ENCODE results near the gene ZRSR2. TPM values are rescaled to one million over a fixed set of nuclear protein-coding genes. Genes with fewer than 3 reads are reported as not detected.

ZRSR2 gene
- total and polyA plus RNA-seq, 2 of the 8 experiments (the other 6 are each of a cell fraction or from before 2014, with no cell fraction given): 3.9 to 6.9 TPM

DNA sequence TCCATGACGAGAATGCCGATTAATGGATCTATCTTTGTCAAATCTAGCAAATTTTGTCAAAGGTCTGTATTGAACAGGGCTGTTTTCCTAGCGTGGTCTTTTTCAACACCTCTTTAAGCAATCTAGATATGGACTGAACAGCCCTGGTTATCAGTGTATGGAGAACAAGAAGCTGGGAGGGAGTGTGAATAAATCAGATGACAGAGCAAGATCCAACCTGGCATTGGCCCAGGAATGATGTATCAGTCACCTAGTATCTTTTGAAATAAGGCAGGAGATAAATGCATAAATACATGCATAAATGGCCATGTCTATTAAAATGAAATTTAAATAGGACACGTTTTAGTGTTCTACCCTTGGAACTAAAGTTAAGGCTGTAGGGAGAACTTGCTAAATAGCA is 80.0 kb downstream of the ZRSR2 start (continued):
- TF ChIP-seq CHD7 (IDR thresholded peaks at IDR 0.05; ENCODE audit: insufficient replicate concordance, low read length): no peak
- no peak for TF ChIP-seq KDM5A (IDR thresholded peaks at IDR 0.05; ENCODE audit: low read length)
- TF ChIP-seq NRF1 (IDR thresholded peaks at IDR 0.05; ENCODE audit: low read depth, low read length): no peak
- no peak for TF ChIP-seq POU5F1 (IDR thresholded peaks at IDR 0.05; ENCODE audit: low read depth, low read length)
- no peak for TF ChIP-seq SIRT6 (IDR thresholded peaks at IDR 0.05; ENCODE audit: low read length)
- TF ChIP-seq RAD21 (IDR thresholded peaks at IDR 0.05 in 1 of 2, conservative IDR thresholded peaks at IDR 0.05 in 1 of 2; ENCODE audit: low read depth in 2 of 2, low read length in 2 of 2): no peak

Measured in H1 (cell line).